ENCODE results near the gene GUK1. TPM values are rescaled to one million over a fixed set of nuclear protein-coding genes. Genes with fewer than 3 reads are reported as not detected.

The GUK1 gene
- total and polyA plus RNA-seq, 4 donors, result 158 to 476 (median 307) TPM

DNA sequence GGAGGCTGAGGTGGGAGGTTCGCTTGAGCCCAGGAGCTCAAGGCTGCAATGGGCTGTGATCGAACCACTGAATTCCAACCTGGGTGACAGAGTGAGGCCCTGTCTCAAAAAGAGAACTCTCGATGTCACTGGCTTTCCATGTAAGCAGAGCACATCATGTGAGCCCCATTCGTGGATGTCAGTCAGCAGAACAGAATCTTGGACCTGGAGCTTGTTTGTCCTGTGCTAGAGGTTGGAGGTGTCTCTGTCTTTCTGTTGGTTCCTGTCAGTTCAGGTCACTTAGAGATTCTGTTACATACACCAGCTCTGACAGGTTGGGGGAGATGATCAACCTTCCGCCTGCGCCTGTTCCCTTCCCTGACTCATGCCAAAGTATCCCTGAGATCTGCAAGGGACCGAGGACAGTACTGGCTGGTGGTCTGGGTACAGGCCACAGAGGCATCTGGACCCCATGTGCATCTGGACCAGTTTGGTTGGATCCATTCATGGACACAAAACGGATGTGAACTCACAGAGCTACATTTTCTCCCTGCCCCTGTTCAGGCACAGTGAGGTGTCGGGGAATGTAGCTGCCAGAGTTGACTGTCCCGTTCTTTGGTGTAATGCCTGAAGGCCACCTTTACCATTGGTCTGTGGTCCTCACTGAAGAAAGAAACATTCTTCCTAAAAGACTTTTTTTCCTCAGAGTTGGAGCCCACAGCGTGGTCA lies 47.6 kb upstream of the GUK1 start:
- Histone ChIP-seq H3K4me3 (no peak overlapping the region), H3K27ac (ENCODE audit: low read depth in 1 of 2, low read length in 1 of 2) (no peak overlapping the region), H3K9me3 (ENCODE audit: control insufficient read depth in 4 of 4, insufficient read depth in 3 of 4, low read length in 3 of 4) (peaks cover 0 to 13% (median 4%) of the 10 kb centered on the region in 4 donors), H3K9ac (ENCODE audit: insufficient read depth in 1 of 2, low read length in 2 of 2) (no peak overlapping the region), H3K27me3 (ENCODE audit: control insufficient read depth in 3 of 3, insufficient read depth in 3 of 3, low read length in 2 of 3) (no peaks in the 10 kb centered on the region), H3K4me1 (ENCODE audit: control insufficient read depth in 5 of 5, insufficient read depth in 5 of 5, low read length in 5 of 5) (peaks cover 2 to 52% (median 19%) of the 10 kb centered on the region in 5 donors), H3K36me3 (ENCODE audit: control insufficient read depth in 4 of 4, insufficient read depth in 4 of 4, low read length in 4 of 4) (peaks cover 0 to 36% (median 22%) of the 10 kb centered on the region in 4 donors)
- TF ChIP-seq, protein P1, sequence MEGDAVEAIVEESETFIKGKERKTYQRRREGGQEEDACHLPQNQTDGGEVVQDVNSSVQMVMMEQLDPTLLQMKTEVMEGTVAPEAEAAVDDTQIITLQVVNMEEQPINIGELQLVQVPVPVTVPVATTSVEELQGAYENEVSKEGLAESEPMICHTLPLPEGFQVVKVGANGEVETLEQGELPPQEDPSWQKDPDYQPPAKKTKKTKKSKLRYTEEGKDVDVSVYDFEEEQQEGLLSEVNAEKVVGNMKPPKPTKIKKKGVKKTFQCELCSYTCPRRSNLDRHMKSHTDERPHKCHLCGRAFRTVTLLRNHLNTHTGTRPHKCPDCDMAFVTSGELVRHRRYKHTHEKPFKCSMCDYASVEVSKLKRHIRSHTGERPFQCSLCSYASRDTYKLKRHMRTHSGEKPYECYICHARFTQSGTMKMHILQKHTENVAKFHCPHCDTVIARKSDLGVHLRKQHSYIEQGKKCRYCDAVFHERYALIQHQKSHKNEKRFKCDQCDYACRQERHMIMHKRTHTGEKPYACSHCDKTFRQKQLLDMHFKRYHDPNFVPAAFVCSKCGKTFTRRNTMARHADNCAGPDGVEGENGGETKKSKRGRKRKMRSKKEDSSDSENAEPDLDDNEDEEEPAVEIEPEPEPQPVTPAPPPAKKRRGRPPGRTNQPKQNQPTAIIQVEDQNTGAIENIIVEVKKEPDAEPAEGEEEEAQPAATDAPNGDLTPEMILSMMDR (IDR thresholded peaks at IDR 0.05; ENCODE audit: control extremely low read depth, extremely low read depth), result no peak
- ATAC-seq (ENCODE audit: insufficient read depth, low FRiP score), result no peak
- 86 to 92% methylated on average over 11 of the region's 11 CpGs for WGBS, 2 donors
- DNase-seq, result no peak

DNA sequence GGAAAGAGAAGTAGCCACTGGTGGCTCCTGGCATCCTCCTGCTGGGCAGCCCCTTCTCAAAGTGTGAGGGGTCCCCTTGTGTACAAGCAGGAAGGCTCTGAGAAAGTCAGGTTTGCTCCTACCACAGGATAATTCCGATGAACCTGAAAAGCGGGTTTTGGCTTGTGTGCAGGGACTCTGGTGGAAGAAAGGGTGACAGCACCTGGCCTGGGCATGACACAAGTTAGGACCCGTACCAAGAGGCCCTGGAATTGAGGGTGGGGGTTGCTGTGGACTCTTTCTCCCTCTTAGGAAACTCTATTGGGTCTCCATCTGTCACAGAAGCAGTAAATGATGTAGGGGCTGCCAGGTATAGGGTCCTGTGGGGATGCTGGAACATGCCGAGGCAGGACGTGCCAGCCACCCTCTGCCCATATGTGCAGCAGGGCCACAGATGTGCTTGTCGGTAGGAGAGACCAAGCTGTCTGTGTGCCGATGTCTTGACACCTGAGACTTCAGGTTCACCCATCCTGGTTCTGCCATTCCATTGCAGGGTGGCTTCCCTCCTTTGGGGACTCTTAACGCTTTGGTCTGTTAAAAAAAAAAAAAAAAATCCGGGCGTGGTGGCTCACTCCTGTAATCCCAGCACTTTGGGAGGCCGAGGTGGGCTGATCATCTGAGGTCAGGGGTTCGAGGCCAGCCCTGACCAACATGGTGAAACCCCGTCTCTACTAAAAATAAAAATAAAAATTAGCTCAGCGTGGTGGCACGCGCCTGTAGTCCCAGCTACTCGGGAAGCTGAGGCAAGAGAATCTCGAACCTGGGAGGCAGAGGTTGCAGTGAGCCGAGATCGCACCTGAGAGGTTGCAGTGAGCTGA lies 46.8 kb upstream of the GUK1 start:
- peaks cover 0 to 47% (median 13%) of the 10 kb centered on the region in 5 donors for H3K4me1 ChIP-seq (ENCODE audit: control insufficient read depth in 5 of 5, insufficient read depth in 5 of 5, low read length in 5 of 5)
- peaks cover under 1 to 40% (median 27%) of the 10 kb centered on the region in 4 donors for H3K36me3 ChIP-seq (ENCODE audit: control insufficient read depth in 4 of 4, insufficient read depth in 4 of 4, low read length in 4 of 4)
- no peak overlapping the region for H3K9ac ChIP-seq (ENCODE audit: insufficient read depth in 1 of 2, low read length in 2 of 2)

DNA sequence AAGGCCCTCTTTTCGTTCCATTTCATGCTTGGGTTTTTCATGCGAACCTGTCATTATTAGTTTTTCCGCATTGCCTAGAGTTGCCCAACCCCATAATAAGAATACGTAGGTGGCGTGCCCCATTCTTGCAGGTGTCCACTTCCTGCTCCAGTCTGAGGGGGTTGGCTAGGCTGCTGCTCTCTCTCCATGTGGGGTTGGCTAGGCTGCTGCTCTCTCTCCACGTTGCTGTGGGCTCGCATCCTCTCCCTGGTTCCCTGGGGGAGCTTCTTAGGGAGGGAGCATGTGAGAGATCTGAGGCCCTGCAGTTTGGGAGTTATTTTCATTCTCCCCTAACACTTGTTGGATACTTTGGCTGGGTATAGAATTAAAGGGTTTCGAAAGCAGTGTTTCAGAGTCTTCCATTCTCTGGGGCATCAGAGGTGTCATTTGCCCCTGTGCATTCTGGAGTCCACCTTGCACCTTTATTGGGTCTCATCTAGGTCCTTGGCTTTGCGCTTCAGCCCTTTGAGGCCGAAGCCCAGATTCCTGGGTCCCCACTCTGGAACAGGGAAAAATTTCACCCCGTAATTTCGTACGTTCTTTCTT lies 45.6 kb upstream of the GUK1 start:
- Histone ChIP-seq H3K4me1 (ENCODE audit: control insufficient read depth in 5 of 5, insufficient read depth in 5 of 5, low read length in 5 of 5) (peaks cover 0 to 36% (median 6%) of the 10 kb centered on the region in 5 donors), H3K27ac (ENCODE audit: low read depth in 1 of 2, low read length in 1 of 2) (no peak overlapping the region), H3K36me3 (ENCODE audit: control insufficient read depth in 4 of 4, insufficient read depth in 4 of 4, low read length in 4 of 4) (peaks cover 7 to 44% (median 34%) of the 10 kb centered on the region in 4 donors), H3K9me3 (ENCODE audit: control insufficient read depth in 4 of 4, insufficient read depth in 3 of 4, low read length in 3 of 4) (peaks cover 0 to 13% (median 4%) of the 10 kb centered on the region in 4 donors), H3K9ac (ENCODE audit: insufficient read depth in 1 of 2, low read length in 2 of 2) (no peak overlapping the region), H3K27me3 (ENCODE audit: control insufficient read depth in 3 of 3, insufficient read depth in 3 of 3, low read length in 2 of 3) (no peaks in the 10 kb centered on the region), H3K4me3 (no peak overlapping the region)
- WGBS, 2 donors, result 91 to 96% methylated on average over 13 of the region's 13 CpGs
- no peak for DNase-seq
- TF ChIP-seq, protein P1 (IDR thresholded peaks at IDR 0.05; ENCODE audit: control extremely low read depth, extremely low read depth), result no peak
- ATAC-seq (ENCODE audit: insufficient read depth, low FRiP score), result no peak

More for the DNA sequence above, 46.8 kb upstream of the GUK1 start:
- Histone ChIP-seq H3K27ac (ENCODE audit: low read depth in 1 of 2, low read length in 1 of 2) (no peak overlapping the region), H3K27me3 (ENCODE audit: control insufficient read depth in 3 of 3, insufficient read depth in 3 of 3, low read length in 2 of 3) (no peaks in the 10 kb centered on the region), H3K9me3 (ENCODE audit: control insufficient read depth in 4 of 4, insufficient read depth in 3 of 4, low read length in 3 of 4) (peaks cover 0 to 13% (median 4%) of the 10 kb centered on the region in 4 donors), H3K4me3 (no peak overlapping the region)
- DNase-seq, result peak in 1 of 3 donors; percentile 15
- TF ChIP-seq, protein P1 (IDR thresholded peaks at IDR 0.05; ENCODE audit: control extremely low read depth, extremely low read depth), result no peak
- WGBS, 2 donors, result 93 to 95% methylated on average over 20 of the region's 20 CpGs
- ATAC-seq (ENCODE audit: insufficient read depth, low FRiP score), result no peak
